GM19324 (cell line): ENCODE data around the gene LHFPL3.

Experiments used
- ATAC-seq: cut with Tn5 transposase; IDR thresholded peaks from one replicate; pipeline ENCODE4 v1.9.1; 2021; ENCODE audit warnings: mild to moderate bottlenecking, moderate library complexity; ENCODE audit not compliant: unreplicated experiment, low FRiP score

LHFPL3 gene

DNA sequence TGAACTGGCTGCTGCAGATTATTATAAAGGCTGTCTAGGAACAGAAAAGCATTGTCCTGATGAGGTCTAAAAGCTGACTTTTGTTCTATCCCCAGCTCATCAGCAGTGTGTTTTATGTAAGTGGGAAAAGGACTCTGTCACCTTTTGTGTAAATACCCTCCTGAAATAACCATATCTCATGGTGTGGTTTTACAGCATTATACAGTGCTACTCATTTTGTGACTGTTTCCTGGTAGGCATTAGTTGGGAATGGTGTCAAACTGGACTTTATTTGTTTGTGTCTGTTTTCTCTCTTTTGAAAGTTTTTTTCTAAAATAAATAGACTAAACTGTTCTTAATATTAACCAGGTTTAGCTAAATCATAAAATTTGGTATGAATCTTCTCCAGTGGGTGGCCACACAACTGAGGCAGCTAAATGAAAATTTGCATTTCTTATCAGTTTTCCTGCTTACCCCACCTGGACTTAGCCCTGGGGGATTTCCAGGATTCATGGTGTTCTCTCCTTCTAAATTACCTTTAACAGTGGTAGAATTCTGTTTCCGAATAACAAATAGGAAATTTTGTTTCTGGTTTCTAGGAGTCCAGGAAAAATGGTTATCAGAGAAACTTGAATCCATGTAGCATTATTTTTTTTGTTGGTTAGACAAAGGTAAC, 140.9 kb downstream of the LHFPL3 start:
- ATAC-seq, result no peak

DNA sequence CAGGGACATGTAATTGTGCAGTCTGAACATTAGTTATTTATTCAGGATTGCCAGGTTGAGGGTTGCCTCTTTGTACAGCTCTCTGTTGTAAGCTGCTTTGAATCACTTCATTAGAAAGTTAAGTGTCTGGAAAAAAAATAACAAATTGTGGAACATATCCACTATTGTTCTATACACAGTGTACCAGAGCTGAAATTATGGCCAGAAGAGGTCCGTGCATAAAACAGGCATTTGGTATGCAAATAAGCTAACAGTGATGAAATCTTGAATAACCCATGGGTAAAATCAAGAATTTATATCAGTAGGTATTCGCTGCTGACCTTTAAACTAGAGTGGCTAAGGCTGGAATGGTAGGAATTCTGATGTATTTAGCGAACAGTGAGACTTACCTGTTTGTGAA, 152.1 kb downstream of the LHFPL3 start:
- no peak for ATAC-seq

DNA sequence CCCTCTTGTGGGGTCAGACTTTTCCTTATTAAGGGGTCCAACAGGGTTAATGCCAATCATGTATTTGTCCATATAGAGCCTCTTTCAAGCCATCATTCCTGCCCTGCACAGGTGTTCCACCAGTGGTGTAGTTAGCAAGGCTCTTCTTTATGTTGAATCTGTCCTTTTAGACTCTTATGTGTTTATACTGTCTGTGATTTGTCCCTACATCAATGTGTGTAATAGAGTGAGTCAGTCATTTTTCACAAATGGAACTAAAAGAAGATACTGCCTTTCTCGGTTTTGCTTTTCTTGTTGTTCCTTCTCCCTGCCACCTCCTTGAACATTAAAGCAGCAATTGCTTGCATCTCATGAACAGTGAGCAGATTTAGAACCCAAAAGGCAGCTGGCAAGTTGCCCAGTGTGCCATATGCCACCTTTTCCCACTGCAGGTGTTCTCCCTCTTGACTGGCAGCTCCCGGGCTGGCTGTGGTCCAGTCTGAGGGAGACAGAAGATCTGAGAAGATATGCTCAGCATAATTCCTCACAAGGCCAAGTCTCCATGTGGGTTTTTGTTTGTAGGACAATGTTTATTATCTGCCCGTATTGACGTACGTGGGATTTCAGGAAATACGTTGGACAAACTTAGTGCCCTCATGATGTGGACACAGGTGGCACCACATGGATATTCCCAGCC, 154.1 kb downstream of the LHFPL3 start:
- no peak for ATAC-seq

DNA sequence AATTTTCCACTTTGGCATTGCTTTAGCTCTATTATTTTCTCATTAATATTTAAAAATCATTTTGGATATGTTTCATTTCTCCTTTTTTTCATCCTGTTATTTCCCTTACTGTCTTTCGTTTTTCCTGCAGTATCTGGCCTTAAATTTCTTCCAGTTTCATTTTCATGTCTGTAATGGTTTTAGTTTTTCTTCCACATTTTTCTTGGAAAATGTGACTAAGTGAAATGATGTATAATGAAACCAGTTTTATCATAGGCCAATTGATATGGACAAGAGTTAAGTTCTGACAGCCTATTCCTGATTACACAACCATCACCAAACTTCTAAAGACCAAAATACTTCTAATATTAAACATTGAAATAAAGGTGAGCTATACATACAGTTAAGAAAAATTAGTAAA, 158.5 kb downstream of the LHFPL3 start:
- ATAC-seq, result no peak

DNA sequence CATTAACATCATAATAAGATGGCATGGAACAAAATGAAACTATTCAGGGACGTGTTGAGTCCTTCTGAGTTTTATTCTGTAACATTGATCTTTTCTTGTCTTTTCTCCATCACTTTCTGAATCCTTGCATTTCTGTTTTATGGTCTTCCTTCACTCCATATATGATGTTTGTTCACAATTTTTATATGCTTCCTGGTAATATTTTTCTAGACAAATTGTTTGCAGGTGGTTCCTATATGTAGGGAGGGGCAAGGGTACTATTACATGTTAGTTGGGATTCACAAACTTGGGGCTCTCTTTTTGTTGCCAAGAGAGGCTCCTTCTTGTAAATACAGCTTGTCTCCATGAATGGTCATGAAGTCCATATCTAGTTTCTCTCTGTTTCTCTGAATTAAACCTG, 159.2 kb downstream of the LHFPL3 start:
- no peak for ATAC-seq

DNA sequence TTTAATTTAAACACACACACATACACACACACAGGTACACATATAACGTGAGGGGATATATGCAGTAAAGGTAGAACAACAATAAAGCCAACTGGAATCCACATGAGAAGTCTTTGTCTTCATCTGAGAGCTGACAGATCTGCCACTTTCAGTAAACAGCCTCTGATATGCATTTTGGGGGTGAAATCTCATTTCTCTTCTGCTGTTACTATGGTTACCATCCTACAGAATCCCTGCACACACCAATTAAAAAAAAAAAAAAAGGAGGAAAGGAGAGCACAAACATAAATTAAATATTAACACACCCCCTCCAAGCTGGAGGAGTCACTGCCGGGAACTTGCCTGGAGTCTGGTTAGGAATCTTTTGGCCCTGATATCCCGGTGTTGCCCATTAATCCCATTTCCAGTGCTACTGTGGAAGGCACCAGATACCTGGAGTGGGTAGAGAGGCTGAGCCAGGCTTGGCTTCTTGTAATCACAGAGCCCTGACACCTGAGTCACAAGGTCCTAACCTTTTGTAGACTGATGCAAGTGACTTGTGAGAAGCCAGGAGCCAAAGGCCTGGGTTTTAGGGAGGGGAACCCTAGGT, 169.1 kb downstream of the LHFPL3 start:
- no peak for ATAC-seq

DNA sequence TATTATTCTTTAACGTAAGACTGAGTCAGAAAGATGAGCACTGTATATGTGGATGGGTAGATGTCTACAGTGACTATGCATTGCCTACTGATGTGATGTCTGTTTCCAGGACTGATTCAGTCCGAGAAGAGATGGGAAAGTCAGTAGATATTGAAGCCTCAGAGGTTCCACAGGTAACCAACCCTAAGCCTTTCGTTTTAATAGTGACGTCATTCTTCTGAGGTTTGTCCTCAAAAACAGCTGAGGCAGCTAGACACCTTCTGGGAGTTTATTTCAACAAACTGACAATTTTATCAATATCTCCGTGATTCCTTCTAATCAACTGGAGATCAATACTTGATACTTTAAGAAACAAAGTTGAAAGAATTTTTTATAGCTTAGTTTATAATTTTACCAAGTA, 171.6 kb downstream of the LHFPL3 start:
- no peak for ATAC-seq

DNA sequence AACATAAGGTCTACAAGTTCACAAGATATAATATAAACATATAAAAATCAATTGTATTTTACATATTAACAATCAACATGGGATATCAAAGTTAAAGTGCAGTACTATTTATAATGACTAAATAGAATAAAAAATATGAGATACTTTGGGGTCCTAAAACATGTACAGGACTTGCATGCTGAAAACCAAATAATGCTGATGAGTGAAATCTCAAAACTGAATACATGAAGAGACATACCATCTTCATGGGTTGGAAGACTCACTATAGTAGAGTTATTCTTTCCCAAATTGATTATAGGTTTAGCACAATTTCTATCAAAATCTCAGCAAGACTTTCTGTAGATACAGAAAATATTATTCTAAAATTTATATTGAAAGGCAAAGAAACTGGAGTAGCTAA, 181.5 kb downstream of the LHFPL3 start:
- no peak for ATAC-seq

DNA sequence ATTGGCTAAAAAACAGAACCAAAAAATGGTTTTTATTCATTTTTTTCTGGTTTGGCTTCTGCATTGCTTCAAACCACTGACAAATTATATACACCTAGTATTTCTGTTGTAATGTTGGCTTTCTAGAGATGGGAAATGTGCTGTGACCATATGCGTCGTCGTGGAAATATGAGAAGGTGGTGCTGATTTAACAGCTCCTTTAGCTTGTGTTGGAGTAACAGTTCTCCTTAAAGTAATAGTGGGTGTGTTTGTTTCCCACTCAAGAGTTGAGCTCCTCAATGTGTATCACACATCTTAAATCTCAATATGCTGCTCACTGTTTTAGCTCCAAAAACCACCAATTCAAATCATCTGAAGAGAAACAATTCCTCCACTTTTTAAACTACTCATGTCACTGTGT, 196.4 kb downstream of the LHFPL3 start:
- ATAC-seq, result no peak

DNA sequence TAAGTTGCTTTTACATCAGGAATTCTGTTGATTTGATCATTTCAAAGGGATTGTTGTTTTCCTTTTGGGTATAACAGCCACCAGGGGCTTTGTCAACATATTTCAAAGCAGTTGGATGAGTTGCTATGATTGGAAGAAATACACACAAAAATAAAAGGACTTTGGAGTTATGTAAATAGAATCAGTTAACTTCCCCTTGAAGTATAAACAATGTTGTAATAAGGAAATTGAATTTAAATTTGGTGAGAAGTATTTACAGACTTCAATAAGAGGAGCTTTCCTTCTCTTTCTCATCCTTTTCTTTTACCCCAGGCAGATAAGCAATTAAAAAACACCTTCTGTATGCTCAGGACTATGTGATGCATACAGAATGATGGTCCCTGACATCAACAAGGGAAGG, 199.7 kb downstream of the LHFPL3 start:
- ATAC-seq, result no peak

DNA sequence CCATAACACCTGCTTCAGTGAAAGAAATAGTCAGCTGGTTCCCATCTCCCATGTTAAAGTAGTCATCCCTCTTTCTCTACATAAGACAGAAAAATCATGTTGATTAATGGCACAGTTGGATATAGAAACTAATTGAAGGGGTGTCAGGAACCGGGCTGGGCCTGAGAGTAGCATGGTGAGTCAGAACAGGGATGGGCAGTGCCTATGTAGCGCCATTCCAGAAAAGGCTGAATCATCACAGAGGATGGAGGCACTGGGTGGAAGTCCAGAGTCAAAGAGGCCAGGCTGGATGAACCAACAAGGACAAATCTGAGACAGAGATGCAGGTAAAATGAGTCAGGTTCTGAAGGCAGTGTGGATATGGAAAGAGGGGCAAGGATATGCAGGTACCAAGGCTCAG, 201.2 kb downstream of the LHFPL3 start:
- ATAC-seq, result no peak

DNA sequence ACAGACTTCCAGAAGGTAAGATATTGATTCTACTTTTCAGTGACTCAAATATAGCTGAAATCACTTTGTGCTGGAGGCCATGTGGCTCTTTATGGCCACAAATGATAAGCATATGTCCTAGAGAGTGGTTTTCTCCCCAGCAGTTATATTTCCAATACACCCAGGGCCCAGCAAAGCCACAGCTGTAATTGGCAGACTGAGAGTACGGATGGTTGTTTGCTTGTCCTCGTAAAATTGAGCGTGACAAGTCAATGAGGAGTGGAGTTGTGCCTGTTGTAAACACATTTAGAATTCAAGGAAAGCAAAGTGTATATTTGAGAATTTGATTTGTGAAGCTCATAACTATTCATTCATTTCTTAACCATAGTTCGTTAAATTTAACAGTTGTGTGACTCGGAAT, 201.8 kb downstream of the LHFPL3 start:
- no peak for ATAC-seq

DNA sequence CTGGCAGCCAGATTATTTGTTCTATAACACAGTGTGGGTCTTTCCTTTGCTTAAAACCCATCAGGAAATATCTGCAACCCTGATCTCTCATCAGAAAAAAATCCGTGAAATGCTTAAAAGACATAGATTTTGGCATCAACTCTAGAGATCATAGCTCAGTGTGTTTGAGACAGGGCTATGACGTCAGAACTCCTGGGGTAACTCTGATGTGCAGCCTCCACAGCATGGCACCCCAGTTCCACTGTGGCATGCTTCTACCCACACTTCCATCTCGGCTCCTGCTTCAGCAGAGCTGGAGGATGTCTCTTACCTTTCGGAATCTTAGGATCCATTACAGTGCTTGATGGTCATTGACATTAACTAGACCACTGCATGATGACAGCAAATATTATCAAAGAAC, 205.7 kb downstream of the LHFPL3 start:
- no peak for ATAC-seq

DNA sequence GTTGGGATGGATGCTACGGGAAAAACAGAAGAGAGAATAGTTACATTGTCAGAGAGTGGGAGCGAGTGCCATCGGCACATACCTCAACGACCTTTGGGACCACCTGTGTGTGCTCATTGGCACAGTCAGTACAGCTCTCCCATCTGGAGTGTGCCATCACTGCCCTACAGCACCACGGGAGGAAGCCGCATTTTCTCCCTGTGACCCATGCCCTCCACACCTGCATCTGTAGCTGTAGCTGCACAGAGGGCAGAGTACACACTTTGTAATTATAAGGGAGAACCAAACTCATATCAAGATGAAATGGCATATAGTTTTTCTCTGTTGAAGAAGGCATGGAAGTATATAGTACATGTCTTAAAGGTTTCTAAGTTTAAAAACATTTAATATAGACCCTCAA, 207.4 kb downstream of the LHFPL3 start:
- no peak for ATAC-seq

DNA sequence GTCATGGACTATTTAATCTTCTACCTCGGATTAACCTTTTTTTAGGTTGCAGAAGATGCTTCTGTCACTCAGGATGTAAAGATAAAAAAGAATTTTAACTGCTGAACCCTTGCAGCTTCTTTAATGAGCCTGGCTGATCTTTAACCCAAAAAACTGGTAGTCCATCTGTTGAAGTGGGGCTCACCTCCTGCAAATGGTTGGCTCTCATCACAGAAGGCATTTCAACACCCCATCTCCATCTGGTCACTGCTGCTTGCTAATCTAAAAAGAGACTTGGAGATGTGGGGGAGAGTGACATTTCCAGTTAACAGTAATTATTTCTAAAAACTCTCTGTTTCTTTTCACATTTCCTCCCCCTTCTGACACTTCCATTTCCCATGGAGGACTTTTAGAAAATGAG, 208.6 kb downstream of the LHFPL3 start:
- no peak for ATAC-seq

DNA sequence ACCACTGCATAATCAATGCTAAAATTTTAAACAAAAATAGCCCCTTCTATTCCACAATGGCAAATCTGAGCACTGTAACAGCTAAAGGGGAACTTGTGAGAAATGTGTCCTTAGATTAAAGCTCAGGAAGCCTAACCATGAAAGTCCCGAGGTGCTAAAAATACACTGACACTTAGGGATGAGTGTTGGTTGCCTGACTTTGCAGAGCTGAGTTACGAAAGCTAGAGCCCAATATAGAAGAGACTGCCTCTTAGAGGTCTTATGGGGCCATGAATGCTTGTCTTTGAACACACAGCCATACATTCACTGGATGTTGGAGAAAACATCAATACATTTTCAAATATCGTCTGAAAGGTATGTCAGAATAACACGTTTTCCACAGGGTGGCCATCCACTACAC, 209.7 kb downstream of the LHFPL3 start:
- no peak for ATAC-seq

DNA sequence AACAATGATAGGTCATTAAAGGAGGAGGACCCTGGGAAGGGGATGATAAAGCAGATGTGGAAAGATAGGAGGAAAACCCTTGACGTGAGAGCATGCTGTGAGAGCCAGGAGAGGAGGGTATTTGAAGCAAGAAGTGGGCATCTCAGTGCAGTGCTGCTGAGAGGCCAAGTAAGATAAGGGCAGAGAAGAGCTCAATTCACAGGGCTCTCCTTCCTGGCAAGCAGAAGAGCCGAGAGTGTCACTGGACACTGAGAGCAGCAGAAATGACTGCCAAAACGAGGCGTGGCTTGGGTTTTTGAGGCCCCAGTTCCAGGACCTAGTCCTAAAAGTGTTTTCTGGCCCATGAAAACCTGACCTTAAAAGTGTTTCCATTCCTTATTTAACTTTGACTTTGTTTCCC, 213.5 kb downstream of the LHFPL3 start:
- no peak for ATAC-seq

DNA sequence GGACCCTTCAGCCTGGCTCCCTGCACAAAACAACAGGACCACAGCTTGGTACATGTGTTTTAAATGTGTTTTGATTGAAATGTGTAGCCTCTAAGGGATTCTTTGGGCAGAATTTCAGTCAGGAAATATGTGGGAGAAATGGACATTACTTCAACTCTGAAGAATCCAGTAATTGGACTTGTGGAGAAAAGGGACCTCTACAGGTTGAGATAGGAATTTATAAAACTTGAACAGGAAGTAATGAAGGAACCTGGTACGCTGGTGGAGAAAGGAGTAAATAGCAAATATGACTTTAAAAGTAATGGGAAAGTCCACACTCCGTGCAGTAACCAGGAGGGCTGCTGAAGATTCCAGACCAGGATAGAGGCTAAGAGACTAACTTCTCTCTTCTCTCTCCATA, 220.5 kb downstream of the LHFPL3 start:
- ATAC-seq, result no peak

DNA sequence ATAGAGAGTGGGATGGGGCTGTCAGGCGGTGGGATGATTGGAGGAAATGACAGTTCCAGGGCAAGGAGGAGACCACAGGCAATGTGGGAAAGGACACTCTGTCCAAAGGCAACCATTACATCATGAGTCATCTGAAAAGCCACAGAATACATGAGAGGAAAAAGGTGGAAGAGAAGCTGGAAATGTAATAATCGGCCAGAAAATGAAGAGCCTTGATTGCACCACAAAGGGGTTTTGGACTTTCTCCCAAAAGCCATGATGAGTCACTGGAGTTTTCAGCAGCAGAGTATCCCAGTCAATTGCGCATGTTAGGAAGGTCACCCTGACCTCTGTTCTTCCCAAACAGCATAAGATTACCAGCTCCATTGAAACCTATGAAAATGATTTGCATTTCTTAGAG, 222.0 kb downstream of the LHFPL3 start:
- no peak for ATAC-seq

DNA sequence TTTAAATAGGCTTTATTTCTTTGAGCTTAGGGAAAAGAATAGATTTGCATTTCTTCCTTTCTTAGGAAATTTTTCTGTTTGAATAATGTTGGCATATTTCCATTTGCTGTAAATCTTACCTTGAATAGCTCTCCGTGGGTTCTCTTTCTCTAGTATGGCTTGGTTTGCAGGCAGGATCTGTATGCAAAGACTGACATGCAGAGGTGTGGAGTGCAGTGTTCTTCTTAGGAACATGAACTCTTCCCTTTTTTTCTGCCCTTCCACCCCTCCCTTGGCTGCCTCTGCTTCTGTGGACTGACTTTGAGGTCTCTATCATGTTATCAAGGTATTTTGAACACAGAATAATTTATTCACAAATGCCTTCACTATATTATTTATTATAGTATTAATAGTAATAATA, 222.8 kb downstream of the LHFPL3 start:
- no peak for ATAC-seq

DNA sequence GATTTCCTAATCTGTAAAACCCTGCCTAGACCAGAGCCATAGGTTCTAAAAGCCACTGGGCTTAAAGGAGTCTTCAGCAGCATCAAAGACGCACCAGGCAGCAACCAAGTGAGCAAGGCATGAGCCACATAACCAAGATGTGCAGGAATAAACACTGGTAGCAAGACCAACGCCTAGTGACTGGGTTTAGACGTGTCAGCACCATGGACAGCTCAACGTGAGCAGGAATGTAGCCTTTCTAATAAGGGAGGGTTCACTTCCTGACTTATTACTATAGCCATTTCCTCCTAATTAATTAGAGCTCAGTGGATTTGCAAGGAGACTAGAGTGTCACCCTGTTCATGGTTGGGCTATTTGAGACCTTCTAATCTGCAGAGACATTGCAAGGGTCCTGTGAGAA, 223.7 kb downstream of the LHFPL3 start:
- ATAC-seq, result no peak

DNA sequence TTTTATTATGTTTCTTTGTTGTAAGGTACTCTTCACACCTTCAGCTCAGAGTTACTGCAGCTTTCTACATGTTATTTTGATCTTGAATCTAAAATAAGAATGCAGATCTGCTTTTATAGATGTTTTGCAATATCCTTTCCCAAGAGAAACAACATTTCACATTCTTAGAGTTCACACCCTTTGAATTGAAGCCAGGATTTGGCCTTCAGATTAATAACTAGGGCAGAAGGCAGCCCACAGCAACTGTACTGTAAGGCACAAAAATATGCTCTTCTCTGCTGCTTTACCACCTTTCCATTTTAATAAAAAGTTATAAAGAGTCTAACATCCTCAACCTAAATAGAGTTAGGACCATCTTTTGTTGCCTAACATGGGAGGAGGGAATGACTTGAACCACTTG, 224.7 kb downstream of the LHFPL3 start:
- ATAC-seq, result no peak
